ENCODE results near the gene DPH2. TPM values are rescaled to one million over a fixed set of nuclear protein-coding genes. Genes with fewer than 3 reads are reported as not detected.

Gene DPH2
- total and polyA plus RNA-seq, 2 experiments from 2014 or later, result 16.7 to 42.9 TPM

GRCh38 chr1:44013949-44014348 is 44.1 kb downstream of the DPH2 start:
- H3K36me3 ChIP-seq (ENCODE audit: low read depth), result no peaks in the 10 kb centered on the region
- H4K20me1 ChIP-seq (ENCODE audit: insufficient read depth), result no peaks in the 10 kb centered on the region
- H3K9ac ChIP-seq, result no peak overlapping the region
- no peak overlapping the region for H3K4me2 ChIP-seq (ENCODE audit: unreplicated experiment)
- no peaks in the 10 kb centered on the region for H3K4me1 ChIP-seq (ENCODE audit: insufficient read depth)
- no peaks in the 10 kb centered on the region for H3K9me3 ChIP-seq (ENCODE audit: low read depth)
- in situ Hi-C loops (cut with MboI), result no loop called here
- TF ChIP-seq EZH2phosphoT487 (IDR thresholded peaks at IDR 0.05; ENCODE audit: insufficient read depth, low read depth) (no peak), EZH2 (IDR thresholded peaks at IDR 0.05; ENCODE audit: insufficient read depth, poor library complexity, severe bottlenecking) (no peak)
- no peaks in the 10 kb centered on the region for H3K79me2 ChIP-seq (ENCODE audit: insufficient read depth)
- H3K27ac ChIP-seq, result no peak overlapping the region
- 82% methylated on average over 5 of the region's 5 CpGs for WGBS, 2 experiments (ENCODE audit: low coverage in 1 of 2, low lambda C conversion rate in 2 of 2, missing lambda C conversion rate in 2 of 2)
- no peaks in the 10 kb centered on the region for H3F3A ChIP-seq (ENCODE audit: insufficient read depth)
- no peak overlapping the region for H3K4me3 ChIP-seq
- H2AFZ ChIP-seq, result no peak overlapping the region
- no peaks in the 10 kb centered on the region for H3K9me2 ChIP-seq (ENCODE audit: insufficient read depth)
- DNase-seq, result no peak
- H3K27me3 ChIP-seq (replicated peaks; ENCODE audit: insufficient read depth), result no peaks in the 10 kb centered on the region

GRCh38 chr1:44014365-44015104 is 44.7 kb downstream of the DPH2 start:
- in situ Hi-C loops (cut with MboI), result no loop called here
- Histone ChIP-seq H3K36me3 (ENCODE audit: low read depth) (no peaks in the 10 kb centered on the region), H3K9ac (no peak overlapping the region), H3K9me3 (ENCODE audit: low read depth) (no peaks in the 10 kb centered on the region), H2AFZ (no peak overlapping the region), H4K20me1 (ENCODE audit: insufficient read depth) (no peaks in the 10 kb centered on the region), H3K79me2 (ENCODE audit: insufficient read depth) (no peaks in the 10 kb centered on the region), H3K27ac (no peak overlapping the region), H3K4me3 (no peak overlapping the region), H3K4me2 (ENCODE audit: unreplicated experiment) (no peak overlapping the region), H3K9me2 (ENCODE audit: insufficient read depth) (no peaks in the 10 kb centered on the region), H3F3A (ENCODE audit: insufficient read depth) (no peaks in the 10 kb centered on the region), H3K4me1 (ENCODE audit: insufficient read depth) (no peaks in the 10 kb centered on the region), H3K27me3 (replicated peaks; ENCODE audit: insufficient read depth) (no peaks in the 10 kb centered on the region)
- TF ChIP-seq EZH2phosphoT487 (IDR thresholded peaks at IDR 0.05; ENCODE audit: insufficient read depth, low read depth) (no peak), EZH2 (IDR thresholded peaks at IDR 0.05; ENCODE audit: insufficient read depth, poor library complexity, severe bottlenecking) (no peak)
- DNase-seq, result no peak
- 78 to 84% methylated on average over 8 of the region's 8 CpGs for WGBS, 2 experiments (ENCODE audit: low coverage in 1 of 2, low lambda C conversion rate in 2 of 2, missing lambda C conversion rate in 2 of 2)

- H3K9me3 ChIP-seq (ENCODE audit: low read depth), result no peaks in the 10 kb centered on the region
- H3K4me1 ChIP-seq (ENCODE audit: insufficient read depth), result no peaks in the 10 kb centered on the region
- no peaks in the 10 kb centered on the region for H4K20me1 ChIP-seq (ENCODE audit: insufficient read depth)
- TF ChIP-seq EZH2 (IDR thresholded peaks at IDR 0.05; ENCODE audit: insufficient read depth, poor library complexity, severe bottlenecking) (no peak), EZH2phosphoT487 (IDR thresholded peaks at IDR 0.05; ENCODE audit: insufficient read depth, low read depth) (no peak)
- no peaks in the 10 kb centered on the region for H3F3A ChIP-seq (ENCODE audit: insufficient read depth)
- no peaks in the 10 kb centered on the region for H3K27me3 ChIP-seq (replicated peaks; ENCODE audit: insufficient read depth)
- no peak overlapping the region for H3K4me3 ChIP-seq
- no peak for DNase-seq
- 64 to 74% methylated on average over 3 of the region's 3 CpGs for WGBS, 2 experiments (ENCODE audit: low coverage in 1 of 2, low lambda C conversion rate in 2 of 2, missing lambda C conversion rate in 2 of 2)
- no peaks in the 10 kb centered on the region for H3K79me2 ChIP-seq (ENCODE audit: insufficient read depth)
- no peak overlapping the region for H2AFZ ChIP-seq
- in situ Hi-C loops (cut with MboI), result no loop called here
- no peaks in the 10 kb centered on the region for H3K9me2 ChIP-seq (ENCODE audit: insufficient read depth)
- no peak overlapping the region for H3K9ac ChIP-seq
- H3K27ac ChIP-seq, result no peak overlapping the region
- H3K36me3 ChIP-seq (ENCODE audit: low read depth), result no peaks in the 10 kb centered on the region
- H3K4me2 ChIP-seq (ENCODE audit: unreplicated experiment), result no peak overlapping the region
Observed at GRCh38 chr1:44015206-44015605, 45.4 kb downstream of the DPH2 start.

DNA sequence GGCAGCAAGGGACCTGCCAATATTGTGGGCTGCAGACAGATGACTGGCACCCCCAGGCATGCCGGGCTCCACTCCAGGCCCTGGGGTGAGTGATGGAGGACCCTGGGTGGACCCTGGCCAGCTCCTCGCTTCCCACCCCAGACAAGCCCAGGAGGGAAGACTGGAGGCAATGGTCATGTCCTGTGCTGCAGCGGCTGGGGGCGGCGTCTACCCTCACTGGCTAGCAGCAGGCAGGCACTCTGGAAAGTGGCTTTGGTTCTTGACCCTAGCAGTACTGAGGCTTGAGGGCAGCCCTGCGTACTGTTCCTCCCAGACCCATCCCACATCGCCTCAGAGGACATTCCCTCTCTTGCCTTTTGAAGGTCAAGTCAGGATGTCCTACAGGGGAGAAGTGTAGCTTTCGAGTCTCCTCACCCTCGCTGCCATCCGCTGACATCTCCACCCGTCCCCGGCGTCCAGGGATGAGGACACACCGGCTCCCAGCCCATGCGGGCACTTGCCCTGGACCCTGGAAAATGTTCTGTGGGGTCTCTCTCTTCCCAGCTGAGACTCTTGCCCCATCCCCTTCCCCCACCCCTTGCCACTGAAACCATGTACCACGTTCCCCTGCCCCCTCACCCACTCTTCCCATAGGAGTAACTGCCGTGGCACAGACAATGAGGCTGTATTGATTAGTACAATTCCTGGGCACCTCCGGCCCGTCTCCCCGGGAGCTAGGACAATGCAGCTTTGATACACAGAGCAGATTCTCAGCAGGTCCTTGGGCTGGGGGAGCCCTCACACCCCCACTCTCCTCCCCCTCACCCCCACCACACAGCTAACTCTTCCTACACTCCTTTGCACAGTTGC is 46.5 kb downstream of the DPH2 start:
- H2AFZ ChIP-seq, result no peak overlapping the region
- H3K36me3 ChIP-seq (ENCODE audit: low read depth), result no peaks in the 10 kb centered on the region
- 89 to 96% methylated on average over 9 to 19 of the region's 20 CpGs for WGBS, 2 experiments (ENCODE audit: low coverage in 1 of 2, low lambda C conversion rate in 2 of 2, missing lambda C conversion rate in 2 of 2)
- H3K79me2 ChIP-seq (ENCODE audit: insufficient read depth), result no peaks in the 10 kb centered on the region
- no peaks in the 10 kb centered on the region for H4K20me1 ChIP-seq (ENCODE audit: insufficient read depth)
- no peaks in the 10 kb centered on the region for H3K9me3 ChIP-seq (ENCODE audit: low read depth)
- H3K9ac ChIP-seq, result no peak overlapping the region
- no peaks in the 10 kb centered on the region for H3K4me1 ChIP-seq (ENCODE audit: insufficient read depth)
- H3F3A ChIP-seq (ENCODE audit: insufficient read depth), result no peaks in the 10 kb centered on the region
- H3K4me2 ChIP-seq (ENCODE audit: unreplicated experiment), result no peak overlapping the region
- H3K9me2 ChIP-seq (ENCODE audit: insufficient read depth), result no peaks in the 10 kb centered on the region
- in situ Hi-C loops (cut with MboI), result no loop called here
- no peaks in the 10 kb centered on the region for H3K27me3 ChIP-seq (replicated peaks; ENCODE audit: insufficient read depth)
- H3K4me3 ChIP-seq, result no peak overlapping the region
- no peak overlapping the region for H3K27ac ChIP-seq
- no peak for DNase-seq
- TF ChIP-seq EZH2 (IDR thresholded peaks at IDR 0.05; ENCODE audit: insufficient read depth, poor library complexity, severe bottlenecking) (no peak), EZH2phosphoT487 (IDR thresholded peaks at IDR 0.05; ENCODE audit: insufficient read depth, low read depth) (no peak)
